ENCODE data around the gene SH3PXD2A.
"Not testable (repeated sequence)": the region's sequence is repeated elsewhere in the genome, so short reads cannot be mapped to it uniquely, and the experiment has no call there.

The SH3PXD2A gene

GRCh38 chr10:103636492-103636891, 218.9 kb downstream of the SH3PXD2A start:
- DNase-seq, result peak; percentile 88

- DNase-seq, result no peak
These were observed 219.8 kb downstream of the SH3PXD2A start for GRCh38 chr10:103635580-103635979.

- no peak for DNase-seq
These were observed 221.5 kb downstream of the SH3PXD2A start for GRCh38 chr10:103633846-103634245.

- DNase-seq, result not testable (repeated sequence)
These were observed 222.5 kb downstream of the SH3PXD2A start for GRCh38 chr10:103632871-103633270.

- DNase-seq, result no peak
These were observed 223.1 kb downstream of the SH3PXD2A start for GRCh38 chr10:103632247-103632642.

GRCh38 chr10:103630156-103630555, 225.2 kb downstream of the SH3PXD2A start:
- no peak for DNase-seq

GRCh38 chr10:103629581-103629980, 225.8 kb downstream of the SH3PXD2A start:
- no peak for DNase-seq

- DNase-seq, result no peak
These were observed 227.5 kb downstream of the SH3PXD2A start for GRCh38 chr10:103627893-103628292.

- DNase-seq, result peak; percentile 35
These were observed 228.1 kb downstream of the SH3PXD2A start for GRCh38 chr10:103627111-103627892.

- DNase-seq, result no peak
These were observed 229.2 kb downstream of the SH3PXD2A start for GRCh38 chr10:103626178-103626577.

- no peak for DNase-seq
These were observed 232.3 kb downstream of the SH3PXD2A start for GRCh38 chr10:103622935-103623574.

GRCh38 chr10:103622286-103622685, 233.1 kb downstream of the SH3PXD2A start:
- no peak for DNase-seq

GRCh38 chr10:103621783-103622125, 233.6 kb downstream of the SH3PXD2A start:
- DNase-seq, result no peak

- DNase-seq, result no peak
These were observed 234.2 kb downstream of the SH3PXD2A start for GRCh38 chr10:103620891-103621782.

- no peak for DNase-seq
These were observed 235.0 kb downstream of the SH3PXD2A start for GRCh38 chr10:103620352-103620740.

- DNase-seq, result no peak
These were observed 235.7 kb downstream of the SH3PXD2A start for GRCh38 chr10:103619424-103620351.

- DNase-seq, result no peak
These were observed 236.6 kb downstream of the SH3PXD2A start for GRCh38 chr10:103618575-103619423.

- DNase-seq, result no peak
These were observed 237.6 kb downstream of the SH3PXD2A start for GRCh38 chr10:103617602-103618385.

GRCh38 chr10:103616705-103617601, 238.4 kb downstream of the SH3PXD2A start:
- no peak for DNase-seq

Data from retina (tissue), 1 donor.